HG03575 (cell line): Measurements from ENCODE around the gene KRTAP5-7.
"Not testable (repeated sequence)": the region's sequence is repeated elsewhere in the genome, so short reads cannot be mapped to it uniquely, and the experiment has no call there.

Experiments
- ATAC-seq: cut with Tn5 transposase; IDR thresholded peaks from one replicate; pipeline ENCODE4 v1.9.1; 2021; ENCODE audit not compliant: unreplicated experiment, insufficient number of reproducible peaks, low FRiP score; ENCODE audit errors: extremely low read depth

Gene KRTAP5-7

DNA sequence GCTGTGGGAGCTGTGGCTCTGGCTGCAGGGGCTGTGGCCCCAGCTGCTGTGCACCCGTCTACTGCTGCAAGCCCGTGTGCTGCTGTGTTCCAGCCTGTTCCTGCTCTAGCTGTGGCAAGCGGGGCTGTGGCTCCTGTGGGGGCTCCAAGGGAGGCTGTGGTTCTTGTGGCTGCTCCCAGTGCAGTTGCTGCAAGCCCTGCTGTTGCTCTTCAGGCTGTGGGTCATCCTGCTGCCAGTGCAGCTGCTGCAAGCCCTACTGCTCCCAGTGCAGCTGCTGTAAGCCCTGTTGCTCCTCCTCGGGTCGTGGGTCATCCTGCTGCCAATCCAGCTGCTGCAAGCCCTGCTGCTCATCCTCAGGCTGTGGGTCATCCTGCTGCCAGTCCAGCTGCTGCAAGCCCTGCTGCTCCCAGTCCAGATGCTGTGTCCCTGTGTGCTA is 21.7 kb downstream of the KRTAP5-7 start:
- ATAC-seq = no peak

DNA sequence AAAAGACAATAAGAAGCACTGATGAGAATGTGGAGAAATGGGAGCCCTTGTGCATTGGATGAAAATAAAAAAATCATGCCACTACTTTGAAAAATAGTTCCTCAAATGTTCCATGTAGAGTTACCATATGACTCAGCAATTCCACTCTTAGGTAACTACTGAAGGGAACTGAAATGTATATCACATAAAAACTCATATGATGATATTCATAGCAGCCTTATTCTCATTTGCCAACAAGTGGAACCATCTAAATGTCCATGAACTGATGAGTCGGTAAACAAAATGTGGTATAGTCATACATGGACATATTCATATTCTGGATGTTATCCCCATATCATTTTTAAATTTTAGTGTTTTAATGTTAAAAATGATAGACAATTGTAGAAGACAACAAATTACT is 24.6 kb downstream of the KRTAP5-7 start:
- no peak for ATAC-seq

DNA sequence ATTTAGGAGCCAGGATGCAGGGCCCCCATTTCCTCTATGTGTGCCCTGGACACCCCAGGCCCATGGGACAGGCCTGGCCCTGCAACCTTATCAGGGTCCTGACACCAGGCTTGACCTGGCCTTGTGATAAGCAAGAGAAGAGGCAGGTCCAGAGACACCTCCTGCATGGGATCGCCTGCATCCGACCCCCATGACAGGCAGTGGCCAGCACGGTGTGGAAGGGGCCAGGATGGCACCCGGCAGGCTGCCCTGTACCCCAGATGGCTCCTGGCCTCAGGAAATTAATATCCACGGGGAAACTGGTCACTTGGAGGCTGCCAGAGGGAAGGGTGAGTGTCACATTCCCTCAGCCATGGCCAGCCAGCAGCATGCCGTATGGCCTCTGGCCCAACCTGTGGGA is 27.9 kb downstream of the KRTAP5-7 start:
- ATAC-seq = no peak

DNA sequence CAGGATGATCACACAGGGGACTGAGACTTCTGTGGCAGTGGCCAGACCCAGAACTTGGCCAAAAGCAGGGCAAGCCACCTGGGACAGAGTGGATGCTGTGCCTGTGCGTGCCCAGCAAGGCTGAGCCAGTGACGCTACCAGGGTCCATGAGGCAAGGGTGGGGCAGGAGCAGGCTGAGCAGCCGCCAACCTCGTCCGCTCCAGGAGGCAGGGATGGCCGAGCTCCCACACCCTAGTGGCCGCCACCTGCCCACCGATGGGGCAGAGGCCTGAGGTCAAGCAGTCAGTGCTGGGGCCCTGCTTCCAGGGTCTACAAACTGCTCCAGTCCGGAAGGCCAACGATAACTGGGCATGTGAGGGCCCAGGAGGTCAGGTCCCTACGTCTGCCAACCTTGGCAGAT is 28.4 kb downstream of the KRTAP5-7 start:
- ATAC-seq = no peak

DNA sequence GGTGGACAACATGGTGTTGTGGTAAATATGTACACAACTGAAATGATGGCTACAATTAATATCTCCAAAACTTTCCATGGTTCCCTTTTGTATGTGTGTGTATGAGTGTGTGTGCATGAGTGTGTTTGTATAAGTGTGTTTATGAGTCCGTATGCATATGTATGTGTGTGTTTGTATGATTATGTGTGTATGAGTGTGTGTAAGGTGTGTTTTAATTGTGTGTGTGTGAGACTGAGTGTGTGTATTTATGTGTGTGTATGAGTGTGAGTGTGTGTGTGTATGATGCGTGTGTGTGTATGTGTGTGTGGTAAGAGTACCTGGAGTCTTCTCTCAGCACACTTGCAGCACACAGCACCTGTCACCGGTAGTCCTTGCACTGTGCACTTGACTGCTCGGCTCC is 29.0 kb downstream of the KRTAP5-7 start:
- ATAC-seq = no peak

DNA sequence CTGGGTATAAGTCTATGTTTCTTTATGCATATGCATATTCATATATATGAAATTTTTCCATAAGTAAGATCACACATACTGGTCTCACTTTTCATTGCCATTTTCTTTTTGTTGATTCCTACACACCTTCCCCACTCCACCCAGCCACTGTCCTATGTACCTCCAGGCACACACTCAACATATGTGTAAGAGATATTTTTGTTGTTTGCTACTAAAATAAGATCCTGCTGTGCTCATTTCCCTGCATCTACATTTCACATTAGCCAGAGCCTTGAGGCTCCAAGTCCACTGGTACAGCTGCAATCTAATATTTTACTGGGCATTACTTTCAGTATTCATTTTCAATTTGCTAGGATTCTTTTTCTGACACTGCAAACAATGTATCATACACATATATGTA is 30.2 kb downstream of the KRTAP5-7 start:
- no peak for ATAC-seq

DNA sequence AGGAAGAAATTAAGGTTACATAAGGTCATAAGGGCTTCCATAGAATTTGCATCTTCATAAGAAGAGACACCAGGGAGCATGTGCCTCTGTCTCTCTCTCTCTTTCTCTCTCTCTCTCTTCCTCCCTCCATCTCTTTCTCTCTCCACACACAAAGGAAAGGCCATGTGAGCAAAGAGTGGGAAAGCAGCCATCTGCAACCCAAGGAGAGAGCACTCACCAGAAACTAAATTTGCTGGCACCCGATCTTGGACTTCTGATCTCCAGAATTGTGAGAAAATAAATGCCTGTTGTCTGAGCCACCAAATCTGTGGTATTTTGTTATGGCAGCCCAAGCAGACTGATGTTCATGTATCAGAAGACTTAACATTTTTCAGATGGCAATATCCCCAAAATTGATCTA is 31.9 kb downstream of the KRTAP5-7 start:
- ATAC-seq = no peak

DNA sequence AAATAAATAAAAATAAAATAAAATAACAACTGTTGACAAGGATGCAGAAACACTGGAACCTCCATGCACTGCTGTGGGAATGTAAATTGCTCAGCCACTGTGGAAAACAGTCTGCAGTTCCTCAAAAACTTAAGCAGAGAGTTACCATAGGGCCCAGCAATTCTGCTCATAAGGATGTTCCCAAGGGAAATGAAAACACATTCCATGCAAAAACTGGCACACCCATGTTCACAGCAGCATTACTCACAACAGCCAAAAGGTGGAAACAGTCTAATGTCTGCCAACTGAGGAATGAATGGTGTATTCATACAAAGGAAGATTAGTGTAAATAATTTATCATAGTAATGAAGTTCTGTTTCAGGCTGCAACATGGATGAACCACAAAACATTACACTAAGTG is 35.1 kb downstream of the KRTAP5-7 start:
- ATAC-seq = no peak

DNA sequence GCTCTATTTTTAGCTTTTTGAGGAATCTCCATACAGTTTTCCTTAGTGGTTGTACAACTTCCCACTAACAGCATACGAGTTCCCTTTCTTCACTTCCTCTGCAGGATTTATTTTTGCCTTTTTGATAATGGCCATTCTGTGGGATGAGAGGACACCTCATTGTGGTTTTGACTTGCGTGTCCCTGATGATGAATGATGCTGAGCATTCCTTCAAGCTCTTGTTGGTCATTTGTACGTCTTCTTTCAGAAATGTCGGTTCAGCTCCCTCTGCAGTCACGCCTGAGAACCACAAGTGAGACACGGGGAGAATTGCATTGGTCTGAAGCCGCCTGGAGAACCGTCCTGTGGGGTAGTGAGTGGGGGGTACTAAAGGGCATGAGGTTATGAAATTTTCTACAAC is 36.3 kb downstream of the KRTAP5-7 start:
- no peak for ATAC-seq

DNA sequence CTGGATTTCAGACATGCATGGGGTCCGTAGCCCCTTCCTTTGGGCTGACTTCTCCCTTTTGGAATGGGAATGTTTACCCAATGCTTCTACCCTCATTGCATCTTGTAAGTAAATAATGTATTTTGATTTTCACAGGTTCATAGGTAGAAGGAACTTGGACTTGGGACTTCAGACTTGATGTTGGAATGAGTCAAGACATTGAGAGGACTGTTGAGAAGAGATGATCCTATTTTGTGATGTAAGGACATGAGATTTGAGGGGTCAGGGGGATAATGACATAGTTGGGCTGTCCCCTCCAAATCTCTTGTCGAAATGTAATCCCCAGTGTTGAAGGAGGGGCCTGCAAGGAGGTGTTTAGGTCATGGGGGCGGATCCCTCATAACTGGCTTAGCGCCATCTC is 37.4 kb downstream of the KRTAP5-7 start:
- ATAC-seq = no peak

DNA sequence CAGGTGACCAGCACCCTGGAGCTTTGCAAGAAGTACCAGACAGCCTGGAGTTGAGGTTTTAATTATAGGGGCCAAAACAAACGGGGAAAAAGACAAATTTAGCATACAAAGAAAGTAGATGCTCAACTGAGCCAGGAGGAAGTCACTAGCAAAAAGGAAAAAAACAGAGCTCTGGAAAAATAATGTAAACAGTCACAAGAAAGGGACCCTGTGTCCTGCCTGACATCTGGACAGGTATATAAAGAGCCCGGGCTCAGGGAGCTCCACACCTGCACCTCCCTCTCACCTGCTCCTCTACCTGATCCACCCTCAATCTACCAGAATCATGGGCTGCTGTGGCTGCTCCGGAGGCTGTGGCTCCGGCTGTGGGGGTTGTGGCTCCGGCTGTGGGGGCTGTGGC is 38.2 kb downstream of the KRTAP5-7 start, which contains the start of gene KRTAP5-10:
Gene KRTAP5-10 (plus strand): TSS at position 301 of the 400 bp plus-strand sequence. CDS start 25 bp downstream, at position 326.
- no peak for ATAC-seq

DNA sequence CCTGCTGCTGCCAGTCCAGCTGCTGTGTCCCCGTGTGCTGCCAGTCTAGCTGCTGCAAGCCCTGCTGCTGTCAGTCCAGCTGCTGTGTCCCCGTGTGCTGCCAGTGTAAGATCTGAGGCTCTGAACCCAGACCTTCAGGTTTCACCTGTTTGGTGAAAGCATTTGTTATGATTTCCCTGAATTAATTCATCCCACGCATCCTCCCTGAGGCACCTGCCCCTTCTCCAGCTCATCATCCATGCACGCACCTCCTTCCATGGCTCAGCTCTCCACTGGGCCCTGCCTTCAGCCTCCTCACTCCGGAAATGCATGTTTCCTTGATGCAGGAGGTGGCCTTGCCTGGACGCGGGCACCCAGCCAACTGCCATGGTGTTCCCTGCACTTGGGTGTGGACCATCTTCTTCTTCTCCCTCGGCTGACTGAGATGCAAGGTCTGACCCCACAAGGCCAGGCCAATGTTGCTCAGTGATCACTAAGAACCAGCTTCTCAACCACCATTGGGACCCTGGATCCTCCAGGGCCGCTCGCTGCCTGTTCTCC is 39.1 kb downstream of the KRTAP5-7 start:
- no peak for ATAC-seq

DNA sequence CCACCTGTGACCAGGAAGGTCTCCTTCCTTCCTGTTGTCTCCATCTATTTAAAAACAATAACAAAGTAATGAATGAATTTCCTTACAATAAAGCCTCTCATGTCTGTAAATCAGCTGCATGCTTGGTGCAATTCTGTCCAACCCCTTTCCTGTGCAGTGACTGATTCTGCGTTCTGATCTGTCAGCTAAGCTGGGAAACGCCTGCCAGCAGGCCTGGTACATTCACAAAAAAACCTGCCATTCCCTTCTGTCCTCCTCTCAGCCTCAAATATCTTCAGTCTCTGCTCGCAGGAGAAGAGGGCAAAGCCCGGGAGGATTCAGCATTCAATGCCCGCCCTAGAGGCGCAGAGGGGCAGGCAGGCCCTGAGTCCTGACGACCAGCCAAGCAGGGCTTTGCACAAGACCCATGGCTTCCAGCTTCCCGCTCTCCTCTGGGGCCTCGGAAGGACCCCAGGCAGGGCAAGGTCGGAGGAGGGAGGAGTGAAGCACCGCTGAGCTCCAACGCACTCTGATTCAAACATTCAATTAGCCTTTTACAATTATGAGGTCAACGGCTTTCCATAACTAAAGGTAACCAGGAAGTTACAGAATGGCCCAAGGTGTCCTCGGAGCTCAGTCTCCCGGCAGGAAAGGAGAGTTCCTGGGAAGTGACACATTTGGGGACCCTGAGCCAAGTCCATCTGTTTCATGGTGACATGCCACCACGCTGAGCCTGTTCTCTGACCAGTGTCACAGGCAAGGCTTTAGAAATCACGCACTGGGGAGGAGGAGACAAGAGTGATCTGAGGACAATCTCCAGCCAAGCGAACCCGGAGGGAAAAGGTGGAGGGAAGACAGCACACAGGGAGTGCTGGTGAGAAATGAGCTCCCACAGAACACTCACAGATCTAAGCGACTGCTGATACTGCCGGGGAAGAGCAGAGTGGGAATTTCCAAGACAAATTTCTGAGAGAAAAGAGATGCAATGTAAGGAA is 39.8 kb downstream of the KRTAP5-7 start:
- not testable (repeated sequence) for ATAC-seq

DNA sequence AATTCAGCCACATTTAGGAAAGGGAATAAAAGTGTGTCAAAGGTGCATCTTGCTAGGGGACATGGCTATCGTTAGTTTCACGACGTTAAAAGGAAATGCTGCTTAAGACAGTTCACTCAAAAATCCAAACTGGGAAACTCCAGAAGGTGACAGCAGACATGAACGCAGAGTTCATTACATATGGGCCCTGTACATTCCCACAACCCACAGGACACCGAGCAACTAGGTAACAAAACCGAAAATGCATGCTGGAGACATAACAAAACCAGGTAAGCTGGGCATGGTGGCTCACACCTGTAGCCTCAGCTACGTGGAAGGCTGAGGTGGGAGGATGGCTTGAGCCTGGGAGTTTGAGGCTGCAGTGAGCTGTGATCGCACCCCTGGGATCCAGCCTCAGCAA is 40.6 kb downstream of the KRTAP5-7 start:
- not testable (repeated sequence) for ATAC-seq

DNA sequence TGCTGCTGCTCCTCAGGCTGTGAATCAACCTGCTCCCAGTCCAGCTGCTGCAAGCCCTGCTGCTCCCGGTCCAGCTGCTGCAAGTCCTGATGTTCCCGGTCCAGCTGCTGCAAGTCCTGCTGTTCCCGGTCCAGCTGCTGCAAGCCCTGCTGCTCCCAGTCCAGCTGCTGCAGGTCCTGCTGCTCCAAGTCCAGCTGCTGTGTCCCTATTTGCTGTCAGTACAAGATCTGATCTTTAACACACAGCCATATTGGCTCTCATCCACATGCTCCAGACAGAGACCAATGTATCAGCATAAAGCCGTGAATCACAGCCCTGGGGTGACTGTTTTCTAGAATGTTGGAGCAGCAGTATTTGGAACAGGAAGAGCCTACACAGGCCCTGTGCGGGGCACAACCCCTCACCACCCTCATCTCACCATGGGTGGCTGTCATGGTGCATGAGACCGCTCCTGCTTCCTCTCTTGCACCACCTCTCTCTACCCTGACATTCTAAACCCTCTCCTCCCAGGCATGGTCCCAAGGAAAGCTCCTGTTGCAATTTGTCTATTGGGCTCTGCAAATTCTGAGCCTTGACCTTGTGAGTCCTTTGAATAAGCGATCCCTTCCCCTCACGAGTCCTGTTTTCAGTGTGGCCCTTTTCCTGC is 41.8 kb downstream of the KRTAP5-7 start:
- ATAC-seq = no peak

DNA sequence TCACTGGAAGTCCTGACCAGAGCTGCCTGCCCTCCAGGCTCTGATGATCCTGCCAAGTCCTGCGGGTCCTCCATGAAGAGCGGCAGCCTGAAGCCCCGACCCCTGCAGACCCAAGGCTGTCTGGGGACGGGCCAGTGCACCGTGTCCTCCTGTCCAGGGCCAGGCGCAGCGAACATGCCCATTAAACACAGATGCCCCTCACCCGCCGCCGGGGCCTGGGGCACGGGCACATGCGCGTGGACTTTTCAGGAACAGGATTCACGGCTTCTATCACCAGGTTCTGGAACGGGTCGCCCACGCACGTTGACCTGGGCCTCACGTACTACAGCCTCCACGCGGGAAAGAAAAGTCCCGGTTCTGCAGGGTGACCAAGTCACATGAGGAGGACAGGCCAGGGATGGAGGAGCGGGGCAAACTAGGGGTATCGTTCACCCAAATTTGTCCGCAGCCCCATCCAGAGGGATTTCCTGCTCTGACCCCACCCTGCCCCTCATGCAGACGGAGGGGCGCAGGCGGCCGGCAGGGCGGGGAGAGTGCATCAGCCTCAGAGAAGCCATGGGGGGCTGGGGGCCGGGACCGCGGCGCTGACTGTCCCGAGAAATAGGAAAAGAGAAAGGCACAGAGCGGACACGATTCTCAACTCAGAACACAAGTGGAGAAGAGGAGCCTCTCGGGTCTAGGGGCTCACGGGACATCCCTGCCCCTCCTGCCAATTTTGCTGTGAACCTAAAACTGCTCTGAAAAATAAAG is 44.2 kb downstream of the KRTAP5-7 start:
- not testable (repeated sequence) for ATAC-seq

DNA sequence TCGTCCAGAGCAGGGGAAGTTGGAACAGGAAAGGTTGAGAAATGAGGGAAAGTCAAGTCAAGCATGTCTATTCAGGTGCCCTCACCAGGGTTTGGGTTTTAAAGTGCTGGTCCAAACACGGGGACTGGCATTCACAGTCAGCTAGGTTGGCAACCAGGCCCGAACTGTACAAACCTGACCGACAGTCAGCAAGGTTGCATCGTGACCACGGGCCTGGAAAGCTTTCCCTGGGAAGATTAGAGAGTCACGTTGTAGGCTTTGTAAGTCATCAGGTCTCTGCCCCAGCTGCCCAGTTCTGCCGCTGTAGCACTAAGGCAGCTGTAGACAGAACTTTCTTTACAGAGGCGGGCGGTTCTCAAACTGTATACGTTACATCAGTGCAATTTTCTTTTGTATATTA is 45.7 kb downstream of the KRTAP5-7 start:
- ATAC-seq = no peak

DNA sequence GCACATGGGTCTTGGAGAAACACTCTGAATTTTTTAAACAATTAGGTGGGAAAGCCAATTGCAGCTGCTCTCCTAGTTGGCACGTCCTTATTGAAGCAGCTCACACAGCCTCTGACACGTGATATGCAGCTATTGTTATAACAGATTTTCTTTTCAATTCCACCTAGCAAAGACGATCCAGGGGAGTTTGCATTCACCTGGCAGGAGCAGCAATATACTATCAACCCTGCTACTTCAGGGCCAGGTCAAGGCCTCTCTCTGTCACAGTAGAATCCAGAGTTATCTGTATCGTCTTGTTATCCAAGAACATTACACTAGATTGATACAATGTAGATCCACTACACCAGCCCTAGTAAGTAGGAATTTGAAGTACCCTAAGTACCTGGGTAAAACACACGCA is 47.4 kb downstream of the KRTAP5-7 start:
- ATAC-seq = no peak

DNA sequence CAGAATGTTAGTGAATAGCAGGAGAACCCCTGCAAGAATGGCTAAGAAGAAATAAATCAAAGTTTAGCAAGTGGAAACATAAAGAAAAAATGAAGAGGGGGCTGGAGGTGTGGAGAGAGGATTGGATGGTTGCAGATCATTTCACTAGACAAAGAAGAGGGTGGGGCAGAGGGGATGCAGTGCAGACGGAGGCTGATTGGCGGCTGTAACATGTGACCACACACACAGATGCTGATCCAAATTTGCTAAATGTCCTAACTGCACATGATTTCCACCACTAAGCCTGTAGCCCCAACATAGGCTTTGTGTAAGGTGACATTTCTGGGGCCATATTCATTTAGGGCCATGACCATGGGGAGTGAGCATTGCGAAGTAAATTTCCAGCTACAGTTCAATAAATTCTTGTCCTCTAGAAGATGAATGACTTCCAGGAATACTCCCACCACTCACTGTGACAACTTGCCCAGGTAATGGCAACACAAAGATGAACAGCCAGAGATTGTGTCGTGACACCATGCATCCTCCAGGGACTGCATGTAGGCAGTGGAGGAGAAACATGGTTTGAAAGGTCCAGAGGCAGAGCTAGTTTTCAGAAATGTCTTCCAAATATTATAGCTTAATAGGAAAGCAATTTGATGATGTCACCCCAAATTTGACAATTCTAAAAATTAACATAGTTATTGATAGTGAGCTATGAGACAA is 48.8 kb downstream of the KRTAP5-7 start:
- no peak for ATAC-seq
